Ovary (tissue), 9 donors: ENCODE data around the gene SMIM5. TPM values are rescaled to one million over a fixed set of nuclear protein-coding genes. Genes with fewer than 3 reads are reported as not detected.

Experiments used
- DNase-seq, 5 donors: peaks; one replicate each; pipeline ENCODE4 v3.0.0-alpha.2; 2019 to 2020
- H3K27ac ChIP-seq, 2 donors: fragments of 200-600 bp; one replicate each; pipeline versions ENCODE4 v1.5.1 to v1.8.0; 2019 to 2022
- H3K27me3 ChIP-seq: fragments of 200-600 bp; one replicate; pipeline ENCODE4 v1.8.0; 2022
- H3K36me3 ChIP-seq: fragments of 200-600 bp; sonication (generic); one replicate; pipeline ENCODE4 v1.5.1; 2019
- H3K4me1 ChIP-seq: one replicate; pipeline ENCODE4 v1.8.1; 2013; ENCODE audit warnings: mild to moderate bottlenecking, moderate library complexity; ENCODE audit not compliant: insufficient read depth
- H3K4me3 ChIP-seq: fragments of 200-600 bp; sonication (generic); one replicate; pipeline ENCODE4 v1.5.1; 2017
- H3K9me3 ChIP-seq, 2 donors: fragments of 200-600 bp in 1 of 2; sonication (generic) in 1 of 2; one replicate each; pipeline versions ENCODE4 v1.5.1 to v1.8.1; 2013 to 2019; ENCODE audit warnings: mild to moderate bottlenecking in 1 of 2, moderate library complexity in 1 of 2
- CTCF ChIP-seq, 3 donors: fragments of 450-650 bp in 2 of 3; fragments of 200-600 bp in 1 of 3; IDR thresholded peaks; one replicate each; pipeline versions ENCODE4 v1.5.1 to v1.8.0; 2016 to 2022; ENCODE audit warnings: antibody characterized with exemption in 3 of 3, mild to moderate bottlenecking in 1 of 3
- EP300 ChIP-seq: sonication (generic); formaldehyde crosslinking; IDR thresholded peaks from one replicate; pipeline ENCODE4 v1.6.1; 2017; ENCODE audit warnings: antibody characterized with exemption
- POLR2A ChIP-seq: fragments of 450-650 bp; IDR thresholded peaks from one replicate; pipeline ENCODE4 v1.6.1; 2017; ENCODE audit warnings: antibody characterized with exemption, mild to moderate bottlenecking, moderate library complexity
- WGBS, 3 donors: extraction: QIAGEN DNeasy Blood & Tissue Kit in 1 of 3; methylation state at CpG; one replicate each; pipeline versions ENCODE4 v1.1.5 to v1.1.7; 2013 to 2017; 5-methylcytosine and 5-hydroxymethylcytosine counted together
- intact Hi-C, 4 donors: fragments of 100-400 bp; cut with DNase I; formaldehyde crosslinking; loops; one replicate each; pipeline versions ENCODE4 v1.11.0 to v1.15.1; 2022 to 2023
- polyA plus RNA-seq, 2 donors: library from polyadenylated mRNA; stranded (reverse); fragments of 200-250 nt in 1 of 2; fragments of 350-450 nt in 1 of 2; fragmentation: Illumina TruSeq in 1 of 2; extraction: RNeasy Lipid Tissue Mini Kit (QIAGEN cat#74804) in 1 of 2; gene quantifications; one replicate each; pipeline ENCODE4 v1.2.3, GENCODE V29; 2013 to 2014
- total RNA-seq, 7 donors: library from RNA; depleted of rRNA in 2 of 7; stranded (reverse); fragments of >200 nt in 2 of 7; fragmentation: NEBNext Ultra II Directional in 3 of 7; extraction: Animal tissue kit (Norgen Biotek cat#: 25700) in 3 of 7; gene quantifications; one replicate each; pipeline versions ENCODE4 v1.1.0 to v1.2.4, GENCODE V29; 2016 to 2023
- donor health status: DM: no; HTN: no; CAD: no; lungs with moderate emphysema.
- donor health status: DM: no; HTN: no; CAD: no.
- donor health status: Bipolar disorder and iron deficiency.
- donor health status: DM: yes; HTN: yes; CAD: no.
- donor health status: DM: no; HTN: no; CAD: no.
- donor health status: DM: yes; HTN: yes; CAD: no.

The SMIM5 gene
- total and polyA plus RNA-seq, 9 donors = 0.51 to 7.9 (median 1.3) TPM

- H3K4me1 ChIP-seq = no peaks in the 10 kb centered on the region
- TF ChIP-seq EP300 (no peak), CTCF (IDR thresholded peaks at IDR 0.05) (no peak), POLR2A (no peak)
- no peak overlapping the region for H3K4me3 ChIP-seq
- H3K27ac ChIP-seq = no peak overlapping the region
- DNase-seq = peak in 1 of 5 donors; percentile 4
- no peaks in the 10 kb centered on the region for H3K36me3 ChIP-seq
- intact Hi-C loops = no loop called here
- H3K9me3 ChIP-seq = no peaks in the 10 kb centered on the region
- H3K27me3 ChIP-seq = no peaks in the 10 kb centered on the region
- WGBS, 3 donors = 68 to 77% (median 74%) methylated on average over 4 of the region's 4 CpGs
Observed at GRCh38 chr17:75673487-75673886, 40.3 kb downstream of the SMIM5 start.

GRCh38 chr17:75676461-75676860, 43.2 kb downstream of the SMIM5 start:
- no peaks in the 10 kb centered on the region for H3K36me3 ChIP-seq

GRCh38 chr17:75679706-75680211, 46.5 kb downstream of the SMIM5 start:
- no peaks in the 10 kb centered on the region for H3K36me3 ChIP-seq
- no peaks in the 10 kb centered on the region for H3K4me1 ChIP-seq
- intact Hi-C loops = loop anchor here in 3 of 4 donors (5.0 kb wide), 2 partner anchors 58 to 68 kb away; no protein-coding TSS in a partner anchor

More at GRCh38 chr17:75676461-75676860, 43.2 kb downstream of the SMIM5 start:
- Histone ChIP-seq H3K27ac (no peak overlapping the region), H3K27me3 (no peaks in the 10 kb centered on the region), H3K9me3 (no peaks in the 10 kb centered on the region), H3K4me3 (no peak overlapping the region), H3K4me1 (no peaks in the 10 kb centered on the region)
- WGBS, 3 donors = 67 to 71% (median 68%) methylated on average over 3 of the region's 3 CpGs
- DNase-seq = no peak
- TF ChIP-seq CTCF (IDR thresholded peaks at IDR 0.05) (no peak), EP300 (no peak), POLR2A (no peak)
- intact Hi-C loops = loop anchor here in 1 of 4 donors (5.0 kb wide), 1 partner anchor 61 kb away; no protein-coding TSS in a partner anchor

GRCh38 chr17:75680431-75680830, 47.2 kb downstream of the SMIM5 start:
- Histone ChIP-seq H3K27ac (no peak overlapping the region), H3K9me3 (no peaks in the 10 kb centered on the region), H3K36me3 (no peaks in the 10 kb centered on the region), H3K4me1 (no peaks in the 10 kb centered on the region), H3K27me3 (no peaks in the 10 kb centered on the region), H3K4me3 (no peak overlapping the region)
- TF ChIP-seq EP300 = no peak
- no peak for TF ChIP-seq CTCF (IDR thresholded peaks at IDR 0.05)
- TF ChIP-seq POLR2A = no peak
- 90 to 92% (median 91%) methylated on average over 10 of the region's 10 CpGs for WGBS, 3 donors
- intact Hi-C loops = loop anchor here in 2 of 4 donors (5.0 kb wide), 1 partner anchor 67 kb away; no protein-coding TSS in a partner anchor
- DNase-seq = no peak

More at GRCh38 chr17:75679706-75680211, 46.5 kb downstream of the SMIM5 start:
- Histone ChIP-seq H3K9me3 (no peaks in the 10 kb centered on the region), H3K27ac (no peak overlapping the region), H3K4me3 (no peak overlapping the region), H3K27me3 (no peaks in the 10 kb centered on the region)
- 65 to 71% (median 70%) methylated on average over 11 of the region's 11 CpGs for WGBS, 3 donors
- no peak for DNase-seq
- TF ChIP-seq POLR2A = no peak

- no peak for TF ChIP-seq POLR2A
- TF ChIP-seq EP300 = no peak
- TF ChIP-seq CTCF (IDR thresholded peaks at IDR 0.05) = no peak
- no peak overlapping the region for H3K27ac ChIP-seq
- H3K4me1 ChIP-seq = no peaks in the 10 kb centered on the region
- H3K36me3 ChIP-seq = no peaks in the 10 kb centered on the region
- intact Hi-C loops = loop anchor here in 2 of 4 donors (5.0 kb wide), 1 partner anchor 66 kb away; no protein-coding TSS in a partner anchor
- H3K4me3 ChIP-seq = no peak overlapping the region
- peak in 1 of 5 donors; percentile 3 for DNase-seq
- no peaks in the 10 kb centered on the region for H3K27me3 ChIP-seq
- no peaks in the 10 kb centered on the region for H3K9me3 ChIP-seq
- 79 to 81% (median 80%) methylated on average over 3 of the region's 3 CpGs for WGBS, 3 donors
Observed at GRCh38 chr17:75681289-75681688, 48.1 kb downstream of the SMIM5 start.
